OCI-LY3 (cell line): ENCODE data around the gene CLRN2.

ENCODE experiments used
- H2AFZ ChIP-seq: fragments of 200-600, 300-600 bp; shearing (Covaris generic); 2 replicates; pipeline ENCODE4 v1.6.0; 2014; ENCODE audit warnings: antibody characterized with exemption, low read depth, low read length
- H3K27ac ChIP-seq: fragments of 200-600, 300-600 bp; sonication (generic); 2 replicates; pipeline ENCODE4 v1.5.1; 2014; ENCODE audit warnings: mild to moderate bottlenecking, low read length, moderate library complexity, mixed read lengths
- H3K27me3 ChIP-seq: fragments of 200-600, 300-600 bp; sonication (generic); 2 replicates; pipeline ENCODE4 v1.6.1; 2014; ENCODE audit warnings: low read depth, low read length, mixed read lengths
- H3K36me3 ChIP-seq: fragments of 200-600, 300-600 bp; sonication (generic); replicated peaks from 2 replicates; pipeline ENCODE3; 2014; ENCODE audit warnings: low read depth, low read length, mixed read lengths
- H3K4me1 ChIP-seq: fragments of 300-600, 200-600 bp; sonication (generic); 2 replicates; pipeline ENCODE4 v1.6.1; 2014; ENCODE audit warnings: low read length, mixed read lengths
- H3K4me2 ChIP-seq: fragments of 200-600, 300-600 bp; sonication (generic); 2 replicates; pipeline ENCODE4 v1.6.1; 2014; ENCODE audit warnings: low read length, mixed read lengths
- H3K4me3 ChIP-seq: fragments of 300-600, 200-600 bp; sonication (generic); 2 replicates; pipeline ENCODE4 v1.5.1; 2014; ENCODE audit warnings: antibody characterized with exemption, mild to moderate bottlenecking, low read length, moderate library complexity
- H3K79me2 ChIP-seq: fragments of 300-600, 200-600 bp; shearing (Covaris generic); 2 replicates; pipeline ENCODE4 v1.6.1; 2014; ENCODE audit warnings: mild to moderate bottlenecking, low read length, mixed read lengths
- H3K9ac ChIP-seq: fragments of 300-600, 200-600 bp; shearing (Covaris generic); 2 replicates; pipeline ENCODE4 v1.6.0; 2014; ENCODE audit warnings: mild to moderate bottlenecking, low read length, moderate library complexity
- H3K9me3 ChIP-seq: fragments of 200-600, 300-600 bp; shearing (Covaris generic); 2 replicates; pipeline ENCODE4 v1.6.1; 2014; ENCODE audit warnings: low read length, mixed read lengths; ENCODE audit not compliant: insufficient read depth
- H4K20me1 ChIP-seq: fragments of 200-600, 300-600 bp; sonication (generic); 2 replicates; pipeline ENCODE4 v1.6.1; 2016; ENCODE audit warnings: low read length, mixed read lengths; ENCODE audit not compliant: insufficient read depth
- EZH2phosphoT487 ChIP-seq: fragments of 200-600 bp; shearing (Covaris generic); IDR thresholded peaks from 2 replicates; pipeline ENCODE4 v1.6.1; 2018; ENCODE audit warnings: antibody characterized with exemption, mixed run types, low read depth
- TF ChIP-seq, protein P1 (sequence below): fragments of 200-600, 300-600 bp; sonication (generic); IDR thresholded peaks from 2 replicates; pipeline ENCODE4 v1.5.1; 2014; ENCODE audit warnings: antibody characterized with exemption, low read length, low read depth

CLRN2 gene

GRCh38 chr4:17514865-17515264 lies at the start of gene CLRN2:
Gene CLRN2, plus strand, starts transcription at chr4:17515165. Its CDS starts 102 bp downstream, at chr4:17515267.
- Histone ChIP-seq H3K27me3 (peaks cover 18% of the 10 kb centered on the region), H4K20me1 (no peaks in the 10 kb centered on the region), H3K9ac (no peak within 1 kb of the TSS), H3K79me2 (peaks cover 14% of the 10 kb centered on the region), H3K4me3 (no peak within 1 kb of the TSS), H2AFZ (no peak within 1 kb of the TSS), H3K4me1 (peaks cover 17% of the 10 kb centered on the region), H3K9me3 (no peaks in the 10 kb centered on the region), H3K27ac (no peak within 1 kb of the TSS), H3K4me2 (no peak within 1 kb of the TSS), H3K36me3 (no peaks in the 10 kb centered on the region)
- TF ChIP-seq EZH2phosphoT487: no peak
- TF ChIP-seq, protein P1, sequence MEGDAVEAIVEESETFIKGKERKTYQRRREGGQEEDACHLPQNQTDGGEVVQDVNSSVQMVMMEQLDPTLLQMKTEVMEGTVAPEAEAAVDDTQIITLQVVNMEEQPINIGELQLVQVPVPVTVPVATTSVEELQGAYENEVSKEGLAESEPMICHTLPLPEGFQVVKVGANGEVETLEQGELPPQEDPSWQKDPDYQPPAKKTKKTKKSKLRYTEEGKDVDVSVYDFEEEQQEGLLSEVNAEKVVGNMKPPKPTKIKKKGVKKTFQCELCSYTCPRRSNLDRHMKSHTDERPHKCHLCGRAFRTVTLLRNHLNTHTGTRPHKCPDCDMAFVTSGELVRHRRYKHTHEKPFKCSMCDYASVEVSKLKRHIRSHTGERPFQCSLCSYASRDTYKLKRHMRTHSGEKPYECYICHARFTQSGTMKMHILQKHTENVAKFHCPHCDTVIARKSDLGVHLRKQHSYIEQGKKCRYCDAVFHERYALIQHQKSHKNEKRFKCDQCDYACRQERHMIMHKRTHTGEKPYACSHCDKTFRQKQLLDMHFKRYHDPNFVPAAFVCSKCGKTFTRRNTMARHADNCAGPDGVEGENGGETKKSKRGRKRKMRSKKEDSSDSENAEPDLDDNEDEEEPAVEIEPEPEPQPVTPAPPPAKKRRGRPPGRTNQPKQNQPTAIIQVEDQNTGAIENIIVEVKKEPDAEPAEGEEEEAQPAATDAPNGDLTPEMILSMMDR: no peak

- Histone ChIP-seq H3K27ac (no peak overlapping the region), H4K20me1 (no peaks in the 10 kb centered on the region), H3K9me3 (no peaks in the 10 kb centered on the region), H3K36me3 (no peaks in the 10 kb centered on the region), H2AFZ (no peak overlapping the region), H3K27me3 (no peaks in the 10 kb centered on the region), H3K4me3 (no peak overlapping the region), H3K79me2 (no peaks in the 10 kb centered on the region), H3K4me1 (no peaks in the 10 kb centered on the region), H3K9ac (no peak overlapping the region), H3K4me2 (no peak overlapping the region)
- TF ChIP-seq, protein P1: peak; percentile 18
- no peak for TF ChIP-seq EZH2phosphoT487
Measured at GRCh38 chr4:17468619-17469221, 46.2 kb upstream of the CLRN2 start.

GRCh38 chr4:17469931-17470674 lies 44.9 kb upstream of the CLRN2 start:
- H2AFZ ChIP-seq: no peak overlapping the region
- H3K27ac ChIP-seq: no peak overlapping the region
- TF ChIP-seq EZH2phosphoT487: no peak
- TF ChIP-seq, protein P1: no peak

GRCh38 chr4:17475481-17475880 lies 39.5 kb upstream of the CLRN2 start:
- H2AFZ ChIP-seq: no peak overlapping the region
- no peak overlapping the region for H3K4me2 ChIP-seq
- peaks cover 11% of the 10 kb centered on the region for H3K4me1 ChIP-seq
- H3K9me3 ChIP-seq: no peaks in the 10 kb centered on the region
- no peaks in the 10 kb centered on the region for H3K27me3 ChIP-seq
- no peak overlapping the region for H3K9ac ChIP-seq
- H4K20me1 ChIP-seq: no peaks in the 10 kb centered on the region
- no peak overlapping the region for H3K27ac ChIP-seq
- no peaks in the 10 kb centered on the region for H3K79me2 ChIP-seq
- H3K36me3 ChIP-seq: no peaks in the 10 kb centered on the region
- H3K4me3 ChIP-seq: no peak overlapping the region
- TF ChIP-seq, protein P1: no peak
- TF ChIP-seq EZH2phosphoT487: no peak

More at GRCh38 chr4:17469931-17470674, 44.9 kb upstream of the CLRN2 start:
- Histone ChIP-seq H3K4me3 (no peak overlapping the region), H4K20me1 (no peaks in the 10 kb centered on the region), H3K9me3 (no peaks in the 10 kb centered on the region), H3K4me1 (no peaks in the 10 kb centered on the region), H3K27me3 (no peaks in the 10 kb centered on the region), H3K36me3 (no peaks in the 10 kb centered on the region), H3K4me2 (no peak overlapping the region), H3K9ac (no peak overlapping the region), H3K79me2 (no peaks in the 10 kb centered on the region)
